SH-SY5Y (cell line): ENCODE data around the gene MCF2L.

Source experiments
- GATA2 ChIP-seq: IDR thresholded peaks from 2 replicates; pipeline ENCODE4 v1.6.1; 2011; ENCODE audit warnings: mild to moderate bottlenecking, low read depth, low read length
- GATA3 ChIP-seq: IDR thresholded peaks from 2 replicates; pipeline ENCODE4 v1.6.1; 2011; ENCODE audit warnings: low read depth, mild to moderate bottlenecking, low read length, moderate library complexity

The MCF2L gene

GRCh38 chr13:113063091-113063491 is 94.1 kb downstream of the MCF2L start:
- no peak for TF ChIP-seq GATA3
- TF ChIP-seq GATA2 = no peak

- no peak for TF ChIP-seq GATA2
- no peak for TF ChIP-seq GATA3
Observed at GRCh38 chr13:113064000-113064533, 95.1 kb downstream of the MCF2L start.

DNA sequence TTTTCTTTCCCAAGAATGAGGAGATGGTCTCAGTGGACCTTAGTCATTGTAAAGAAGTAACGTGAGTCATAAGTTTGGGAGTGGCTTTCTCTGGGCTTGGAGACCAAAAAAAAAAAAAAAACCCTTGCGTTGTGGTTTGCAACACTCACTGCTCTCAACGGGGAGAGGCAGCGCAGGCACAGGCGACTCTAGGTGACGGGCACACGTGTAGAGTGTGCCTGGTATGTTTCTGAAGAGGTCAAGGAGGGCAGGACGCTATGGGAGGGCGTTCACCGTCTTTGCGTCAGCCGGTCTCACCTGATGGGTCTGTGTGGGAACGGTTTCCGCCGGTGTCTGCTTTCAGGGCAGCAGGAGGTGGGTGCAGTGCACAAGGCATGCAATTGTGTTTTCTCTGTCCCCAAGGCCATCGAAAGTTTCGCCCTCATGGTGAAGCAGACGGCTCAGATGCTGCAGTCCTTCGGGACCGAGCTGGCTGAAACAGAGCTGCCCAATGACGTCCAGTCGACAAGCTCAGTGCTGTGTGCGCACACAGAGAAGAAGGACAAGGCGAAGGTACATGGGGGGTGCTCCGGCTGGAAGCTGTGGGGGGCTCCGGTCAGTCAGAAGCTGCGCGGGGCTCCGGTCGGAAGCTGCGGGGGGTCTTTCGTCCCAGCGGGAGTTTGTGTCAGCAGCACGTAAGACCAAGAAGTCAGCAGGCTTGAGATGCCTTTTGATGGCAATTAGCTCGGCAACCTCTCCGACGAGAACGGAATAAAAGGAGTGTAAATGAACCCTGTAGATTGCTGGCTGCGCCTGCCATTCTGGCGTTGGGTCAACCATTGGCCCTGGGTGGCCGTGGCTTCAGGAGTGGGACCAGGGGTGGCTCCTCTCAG is 95.8 kb downstream of the MCF2L start:
- TF ChIP-seq GATA2 = no peak
- TF ChIP-seq GATA3 = no peak

GRCh38 chr13:113065406-113066141 is 96.6 kb downstream of the MCF2L start:
- TF ChIP-seq GATA2 (no peak), GATA3 (no peak)

GRCh38 chr13:113066142-113066455 is 97.1 kb downstream of the MCF2L start:
- no peak for TF ChIP-seq GATA2
- no peak for TF ChIP-seq GATA3

DNA sequence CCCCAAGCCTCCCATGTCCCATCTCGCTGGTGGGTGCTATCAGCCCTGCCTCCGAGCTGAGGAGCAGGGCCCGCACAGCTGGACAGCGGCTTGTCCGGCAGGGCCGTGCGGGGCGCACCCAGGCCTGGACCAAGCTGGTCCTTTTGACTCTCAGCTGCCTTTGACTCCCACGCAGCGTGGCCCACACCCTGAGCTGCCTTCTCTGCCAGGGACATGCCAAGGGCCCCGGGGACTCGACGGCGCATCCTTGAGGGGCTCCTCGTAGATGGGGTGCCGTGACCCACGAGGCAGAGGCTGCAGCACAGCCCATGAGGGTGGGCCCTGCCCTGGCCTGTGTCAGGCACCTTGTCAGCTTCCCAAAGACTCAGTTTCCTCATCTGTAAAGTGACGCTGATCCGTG is 97.7 kb downstream of the MCF2L start:
- TF ChIP-seq GATA3 = no peak
- no peak for TF ChIP-seq GATA2

- TF ChIP-seq GATA2 (no peak), GATA3 (no peak)
Observed at GRCh38 chr13:113069861-113070805, 101.1 kb downstream of the MCF2L start.

DNA sequence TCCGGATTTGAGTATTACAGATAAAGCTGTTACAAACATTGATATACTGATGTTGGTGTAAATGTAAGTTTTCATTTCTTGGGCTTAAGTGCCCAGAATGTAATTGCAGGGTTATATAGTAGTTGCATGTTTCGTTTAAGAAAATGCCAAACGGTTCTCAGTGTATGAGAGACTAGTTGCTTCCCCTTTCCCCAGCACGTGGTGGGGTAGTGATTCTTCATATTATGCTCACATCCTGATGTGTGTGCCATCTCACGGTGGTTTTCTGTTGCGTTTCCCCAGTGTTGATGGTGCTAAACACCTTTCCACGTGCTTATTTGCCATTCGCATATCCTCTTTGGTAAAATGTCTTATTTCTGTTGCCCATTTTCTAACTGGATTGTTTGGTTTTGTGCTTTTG is 101.8 kb downstream of the MCF2L start:
- TF ChIP-seq GATA3 (no peak), GATA2 (no peak)

GRCh38 chr13:113072376-113072775 is 103.4 kb downstream of the MCF2L start:
- TF ChIP-seq GATA3 (no peak), GATA2 (no peak)

- TF ChIP-seq GATA2 (no peak), GATA3 (no peak)
Observed at GRCh38 chr13:113073942-113074341, 104.9 kb downstream of the MCF2L start.

GRCh38 chr13:113074401-113074800 is 105.4 kb downstream of the MCF2L start:
- TF ChIP-seq GATA3 (no peak), GATA2 (no peak)

- TF ChIP-seq GATA2 (no peak), GATA3 (no peak)
Observed at GRCh38 chr13:113074876-113075275, 105.9 kb downstream of the MCF2L start.

- TF ChIP-seq GATA2 = no peak
- TF ChIP-seq GATA3 = no peak
Observed at GRCh38 chr13:113075711-113076110, 106.7 kb downstream of the MCF2L start.

DNA sequence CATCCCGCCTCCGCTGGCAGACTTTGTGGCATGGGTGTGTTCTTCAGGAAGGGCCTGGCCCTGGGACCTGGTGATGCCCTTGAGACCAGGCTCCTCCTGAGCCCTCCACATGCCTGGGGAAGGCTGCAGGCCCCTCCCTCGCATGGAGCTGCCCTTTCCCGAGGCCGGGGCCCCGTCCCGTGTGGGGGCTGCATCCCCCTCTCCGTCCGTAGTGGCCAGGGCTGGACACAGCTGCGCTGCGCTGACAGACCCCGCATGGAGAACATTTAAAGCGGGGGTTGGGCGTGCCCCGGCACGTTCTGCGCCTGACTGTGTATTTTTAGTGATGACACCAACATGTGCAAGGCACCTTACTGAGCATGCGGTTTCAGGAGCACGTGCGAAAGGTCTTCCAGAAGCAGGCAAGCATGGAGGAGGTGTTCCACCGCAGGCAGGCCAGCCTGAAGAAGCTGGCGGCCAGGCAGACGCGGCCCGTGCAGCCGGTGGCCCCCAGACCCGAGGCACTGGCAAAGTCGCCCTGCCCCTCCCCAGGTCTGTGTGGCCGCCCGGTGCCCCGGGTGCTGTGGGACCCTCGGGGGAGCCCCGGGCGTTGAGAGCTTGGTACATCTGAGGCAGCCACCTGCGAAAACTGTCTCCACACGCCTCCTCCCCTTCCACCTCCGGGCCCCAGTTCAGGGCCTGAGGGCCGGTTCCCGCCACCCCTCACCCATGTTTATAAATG is 107.8 kb downstream of the MCF2L start:
- TF ChIP-seq GATA3 (no peak), GATA2 (no peak)
